ENCODE measurements around the gene KATNB1.

The KATNB1 gene

DNA sequence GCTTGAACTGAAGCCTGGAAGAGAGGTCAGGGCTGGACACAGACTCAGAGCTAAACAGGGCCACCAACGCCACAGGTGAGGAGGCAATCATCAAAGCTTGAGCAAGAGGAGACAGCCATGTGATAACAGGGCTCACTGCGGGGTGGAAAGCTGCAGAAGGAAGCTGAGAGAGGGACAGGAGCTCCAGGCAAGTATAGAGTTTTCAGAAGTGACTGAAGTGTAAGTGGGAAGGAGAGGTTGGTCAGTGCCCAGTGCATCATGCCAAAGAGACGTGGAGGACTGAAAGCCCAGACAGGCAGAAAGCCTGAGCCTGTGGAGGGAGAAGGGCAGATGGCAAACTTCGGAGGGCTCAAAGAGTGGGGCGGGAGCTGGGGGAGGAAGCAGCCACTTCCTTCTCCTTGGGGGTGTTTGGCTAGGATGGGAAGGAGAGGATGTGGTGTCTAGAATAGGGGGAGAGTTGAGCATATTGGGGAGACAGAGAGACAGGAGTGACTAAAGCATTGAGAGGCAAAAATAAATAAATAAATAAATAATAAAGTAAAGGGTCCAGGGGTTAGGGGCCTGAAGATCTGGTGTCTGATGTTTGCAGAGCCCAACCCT is 64.1 kb downstream of the KATNB1 start:
- Histone ChIP-seq H3K79me2 (ENCODE audit: control insufficient read depth, insufficient read depth, low read length, poor library complexity) (peaks cover 14% of the 10 kb centered on the region), H2BK12ac (ENCODE audit: low read length) (peak overlapping the region; percentile 23), H3K18ac (ENCODE audit: low read length) (peak overlapping the region; percentile 12), H3K79me1 (ENCODE audit: low read length) (peaks cover 54% of the 10 kb centered on the region), H2BK5ac (ENCODE audit: low read depth, low read length, poor library complexity) (no peak overlapping the region), H3K4me3 (ENCODE audit: low read depth, low read length) (no peak overlapping the region), H3K23ac (ENCODE audit: low read length) (no peak overlapping the region), H4K91ac (ENCODE audit: low read depth, low read length) (no peak overlapping the region), H3K27ac (ENCODE audit: low read depth, low read length) (no peak overlapping the region), H2BK120ac (ENCODE audit: insufficient read depth, low read length, poor library complexity) (no peak overlapping the region), H4K8ac (ENCODE audit: low read depth, low read length) (no peak overlapping the region), H3K4me1 (ENCODE audit: control insufficient read depth in 1 of 2, insufficient read depth in 2 of 2, low read length in 2 of 2) (peaks cover 57 to 63% of the 10 kb centered on the region in 2 experiments), H2AFZ (ENCODE audit: insufficient read depth, low read length, poor library complexity) (no peak overlapping the region), H3K9ac (ENCODE audit: low read length) (no peak overlapping the region), H3K9me3 (ENCODE audit: insufficient read depth, low read depth, low read length) (no peaks in the 10 kb centered on the region), H3K4me2 (ENCODE audit: low read length) (peak overlapping the region; percentile 1), H2AK5ac (ENCODE audit: low read length) (peak overlapping the region; percentile 21), H3K4ac (ENCODE audit: low read depth, low read length) (no peak overlapping the region), H3K27me3 (ENCODE audit: insufficient read depth, low read length) (no peaks in the 10 kb centered on the region), H3K36me3 (ENCODE audit: control insufficient read depth in 1 of 2, insufficient read depth in 2 of 2, low read length in 2 of 2) (peaks cover 8% of the 10 kb centered on the region in 2 experiments), H4K12ac (ENCODE audit: low read depth, low read length) (no peak overlapping the region), H3K14ac (ENCODE audit: low read length) (peak overlapping the region; percentile 33)
- no peak for DNase-seq
- no CpG with 5 or more reads among the region's 5 CpGs for WGBS (ENCODE audit: extremely low coverage, insufficient coverage, insufficient read length)

DNA sequence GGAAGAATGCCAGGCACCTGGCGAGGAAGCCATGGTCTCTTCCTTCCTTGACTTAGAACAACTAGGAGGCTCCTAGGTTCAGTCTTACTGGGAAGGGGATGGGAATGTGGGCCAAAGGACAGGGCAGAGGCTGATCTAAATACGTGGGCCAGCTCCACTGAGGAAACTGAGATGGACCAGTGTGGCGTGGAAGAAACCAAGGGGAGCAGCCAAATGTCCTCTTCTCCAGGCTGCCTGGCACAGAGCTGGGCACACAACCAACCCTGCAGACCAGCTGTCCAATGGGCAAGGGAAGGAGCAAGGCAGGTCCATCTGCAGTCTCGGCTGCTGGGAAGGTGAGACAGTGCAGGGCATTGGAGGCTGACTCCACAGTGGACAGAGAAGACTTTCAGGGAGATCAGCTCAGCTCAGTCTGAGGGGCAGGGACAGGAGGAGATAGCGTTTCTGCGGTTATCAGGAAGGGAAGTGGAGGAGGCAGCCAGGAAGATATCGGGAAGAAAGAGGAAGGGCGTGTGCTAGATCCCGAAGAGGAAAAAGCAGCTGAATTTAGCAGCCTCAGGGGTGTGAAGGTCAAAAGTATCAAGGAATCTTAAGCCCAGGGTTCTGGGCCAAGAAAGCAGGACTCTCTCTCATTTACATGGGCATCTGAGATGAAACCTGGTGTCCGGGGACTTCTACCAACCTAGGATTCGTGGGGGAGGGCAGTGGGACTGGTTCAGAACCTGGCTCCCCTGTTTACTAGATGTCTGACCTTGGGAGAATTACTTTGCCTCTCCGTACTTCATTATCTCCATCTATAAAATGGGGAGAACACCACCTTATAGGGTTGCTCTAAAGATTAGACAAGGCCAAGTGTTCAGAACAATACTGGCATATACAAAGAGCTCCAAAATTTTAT is 64.9 kb downstream of the KATNB1 start:
- peaks cover 4 to 6% of the 10 kb centered on the region in 2 experiments for H3K36me3 ChIP-seq (ENCODE audit: control insufficient read depth in 1 of 2, insufficient read depth in 2 of 2, low read length in 2 of 2)
- no peak overlapping the region for H2BK5ac ChIP-seq (ENCODE audit: low read depth, low read length, poor library complexity)
- H3K27ac ChIP-seq (ENCODE audit: low read depth, low read length): no peak overlapping the region
- WGBS (ENCODE audit: extremely low coverage, insufficient coverage, insufficient read length): no CpG with 5 or more reads among the region's 12 CpGs
- H3K27me3 ChIP-seq (ENCODE audit: insufficient read depth, low read length): no peaks in the 10 kb centered on the region
- H2BK12ac ChIP-seq (ENCODE audit: low read length): peak overlapping the region; percentile 10
- peak overlapping the region; percentile 49 for H2AK5ac ChIP-seq (ENCODE audit: low read length)
- no peak overlapping the region for H2AFZ ChIP-seq (ENCODE audit: insufficient read depth, low read length, poor library complexity)
- peak overlapping the region; percentile 14 for H2BK120ac ChIP-seq (ENCODE audit: insufficient read depth, low read length, poor library complexity)
- peaks cover 60 to 66% of the 10 kb centered on the region in 2 experiments for H3K4me1 ChIP-seq (ENCODE audit: control insufficient read depth in 1 of 2, insufficient read depth in 2 of 2, low read length in 2 of 2)
- H3K79me2 ChIP-seq (ENCODE audit: control insufficient read depth, insufficient read depth, low read length, poor library complexity): peaks cover 14% of the 10 kb centered on the region
- DNase-seq: no peak
- peak overlapping the region; percentile 87 for H3K4me2 ChIP-seq (ENCODE audit: low read length)
- H3K14ac ChIP-seq (ENCODE audit: low read length): peak overlapping the region; percentile 5
- peak overlapping the region; percentile 38 for H3K18ac ChIP-seq (ENCODE audit: low read length)
- no peak overlapping the region for H3K4ac ChIP-seq (ENCODE audit: low read depth, low read length)
- no peaks in the 10 kb centered on the region for H3K9me3 ChIP-seq (ENCODE audit: insufficient read depth, low read depth, low read length)
- no peak overlapping the region for H3K4me3 ChIP-seq (ENCODE audit: low read depth, low read length)
- H4K91ac ChIP-seq (ENCODE audit: low read depth, low read length): peak overlapping the region; percentile 17
- peaks cover 54% of the 10 kb centered on the region for H3K79me1 ChIP-seq (ENCODE audit: low read length)
- no peak overlapping the region for H3K9ac ChIP-seq (ENCODE audit: low read length)
- H3K23ac ChIP-seq (ENCODE audit: low read length): no peak overlapping the region
- no peak overlapping the region for H4K12ac ChIP-seq (ENCODE audit: low read depth, low read length)
- no peak overlapping the region for H4K8ac ChIP-seq (ENCODE audit: low read depth, low read length)

DNA sequence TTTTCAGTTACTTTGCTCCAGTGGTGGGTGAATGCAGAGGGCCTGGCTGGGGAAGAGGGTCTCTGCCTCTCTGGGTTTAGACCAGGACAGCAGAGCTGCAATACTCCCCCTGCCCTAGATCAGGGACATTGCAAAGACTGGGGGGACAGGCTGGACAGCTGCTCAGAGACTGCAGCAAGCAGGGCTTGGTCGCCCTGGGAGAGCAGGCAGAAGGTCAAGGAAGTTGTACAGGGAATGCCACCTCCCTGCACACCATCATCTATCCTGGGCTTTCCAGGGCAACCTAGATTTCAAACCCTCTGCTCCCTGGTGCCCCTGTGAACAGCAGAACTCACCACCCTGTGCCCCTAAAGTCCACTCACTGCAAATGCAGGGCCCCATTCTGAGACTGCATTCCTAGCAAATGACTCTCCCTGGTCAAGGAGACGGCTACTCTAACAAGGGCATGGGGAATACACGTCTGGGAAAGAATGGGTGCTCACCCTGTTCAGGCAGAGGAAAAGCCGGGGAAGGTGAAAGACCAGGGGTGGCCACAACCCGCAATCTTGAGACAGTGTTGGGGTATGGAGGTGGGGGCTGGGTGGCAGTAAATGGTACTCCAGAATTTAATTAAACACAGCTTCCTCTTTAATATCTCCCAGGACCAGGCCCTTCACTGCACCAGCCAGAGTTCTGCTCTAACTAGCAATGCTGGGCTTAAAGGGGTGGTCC is 65.7 kb downstream of the KATNB1 start:
- H2BK5ac ChIP-seq (ENCODE audit: low read depth, low read length, poor library complexity): peak overlapping the region; percentile 89
- peak overlapping the region; percentile 96 for H2BK12ac ChIP-seq (ENCODE audit: low read length)
- peaks cover 14% of the 10 kb centered on the region for H3K79me2 ChIP-seq (ENCODE audit: control insufficient read depth, insufficient read depth, low read length, poor library complexity)
- H3K79me1 ChIP-seq (ENCODE audit: low read length): peaks cover 54% of the 10 kb centered on the region
- H3K14ac ChIP-seq (ENCODE audit: low read length): peak overlapping the region; percentile 98
- peak overlapping the region; percentile 88 for H4K8ac ChIP-seq (ENCODE audit: low read depth, low read length)
- peaks cover 58 to 61% of the 10 kb centered on the region in 2 experiments for H3K4me1 ChIP-seq (ENCODE audit: control insufficient read depth in 1 of 2, insufficient read depth in 2 of 2, low read length in 2 of 2)
- peak overlapping the region; percentile 95 for H4K91ac ChIP-seq (ENCODE audit: low read depth, low read length)
- no CpG with 5 or more reads among the region's 5 CpGs for WGBS (ENCODE audit: extremely low coverage, insufficient coverage, insufficient read length)
- H3K27ac ChIP-seq (ENCODE audit: low read depth, low read length): peak overlapping the region; percentile 73
- peak overlapping the region; percentile 86 for H3K9ac ChIP-seq (ENCODE audit: low read length)
- peak overlapping the region; percentile 88 for H3K4ac ChIP-seq (ENCODE audit: low read depth, low read length)
- H2AK5ac ChIP-seq (ENCODE audit: low read length): peak overlapping the region; percentile 67
- peak overlapping the region; percentile 47 for H4K12ac ChIP-seq (ENCODE audit: low read depth, low read length)
- peak overlapping the region; percentile 89 for H2BK120ac ChIP-seq (ENCODE audit: insufficient read depth, low read length, poor library complexity)
- H3K23ac ChIP-seq (ENCODE audit: low read length): no peak overlapping the region
- DNase-seq: no peak
- peak overlapping the region; percentile 87 for H3K4me2 ChIP-seq (ENCODE audit: low read length)
- H3K18ac ChIP-seq (ENCODE audit: low read length): peak overlapping the region; percentile 80
- H3K36me3 ChIP-seq (ENCODE audit: control insufficient read depth in 1 of 2, insufficient read depth in 2 of 2, low read length in 2 of 2): peaks cover 4 to 6% of the 10 kb centered on the region in 2 experiments
- peak overlapping the region; percentile 80 for H2AFZ ChIP-seq (ENCODE audit: insufficient read depth, low read length, poor library complexity)
- H3K9me3 ChIP-seq (ENCODE audit: insufficient read depth, low read depth, low read length): no peaks in the 10 kb centered on the region
- peak overlapping the region; percentile 75 for H3K4me3 ChIP-seq (ENCODE audit: low read depth, low read length)
- no peaks in the 10 kb centered on the region for H3K27me3 ChIP-seq (ENCODE audit: insufficient read depth, low read length)

DNA sequence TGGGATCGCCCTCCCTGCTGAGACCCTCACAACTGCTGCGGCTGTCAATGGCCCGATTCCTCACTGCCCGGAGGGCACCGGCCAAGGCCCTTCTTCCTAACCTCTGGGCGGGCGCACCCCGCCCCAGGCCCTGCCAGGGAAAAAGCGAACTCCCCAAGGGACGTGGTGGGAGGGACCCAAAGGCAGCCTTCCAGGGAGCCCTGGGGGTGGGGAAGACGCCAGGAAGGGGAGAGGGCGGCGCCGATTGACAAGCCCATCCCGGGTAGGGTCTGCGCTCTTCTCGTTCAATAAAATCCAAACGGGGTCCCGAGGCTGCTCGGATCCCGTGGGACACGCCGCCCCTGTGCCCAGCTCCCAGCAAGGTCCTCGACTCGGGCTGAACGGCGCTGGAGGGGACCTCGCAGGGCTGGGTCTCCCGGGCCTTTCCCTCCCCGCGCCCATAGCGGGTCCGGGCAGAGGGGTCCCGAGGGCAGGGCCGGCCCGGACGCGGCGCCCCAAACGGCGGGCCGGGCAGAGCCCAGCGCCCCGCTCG is 66.3 kb downstream of the KATNB1 start:
- Histone ChIP-seq H3K27me3 (ENCODE audit: insufficient read depth, low read length) (no peaks in the 10 kb centered on the region), H3K4me3 (ENCODE audit: low read depth, low read length) (peak overlapping the region; percentile 75), H3K9me3 (ENCODE audit: insufficient read depth, low read depth, low read length) (no peaks in the 10 kb centered on the region), H3K27ac (ENCODE audit: low read depth, low read length) (peak overlapping the region; percentile 73), H3K79me1 (ENCODE audit: low read length) (peaks cover 52% of the 10 kb centered on the region), H3K18ac (ENCODE audit: low read length) (peak overlapping the region; percentile 80), H4K91ac (ENCODE audit: low read depth, low read length) (peak overlapping the region; percentile 95), H3K4me2 (ENCODE audit: low read length) (peak overlapping the region; percentile 87), H3K79me2 (ENCODE audit: control insufficient read depth, insufficient read depth, low read length, poor library complexity) (peaks cover 14% of the 10 kb centered on the region), H3K14ac (ENCODE audit: low read length) (peak overlapping the region; percentile 98), H2BK120ac (ENCODE audit: insufficient read depth, low read length, poor library complexity) (peak overlapping the region; percentile 89), H2BK12ac (ENCODE audit: low read length) (peak overlapping the region; percentile 96), H2AFZ (ENCODE audit: insufficient read depth, low read length, poor library complexity) (peak overlapping the region; percentile 80), H3K4ac (ENCODE audit: low read depth, low read length) (peak overlapping the region; percentile 88), H3K9ac (ENCODE audit: low read length) (peak overlapping the region; percentile 86), H2AK5ac (ENCODE audit: low read length) (peak overlapping the region; percentile 67), H3K36me3 (ENCODE audit: control insufficient read depth in 1 of 2, insufficient read depth in 2 of 2, low read length in 2 of 2) (peaks cover 3 to 5% of the 10 kb centered on the region in 2 experiments), H3K4me1 (ENCODE audit: control insufficient read depth in 1 of 2, insufficient read depth in 2 of 2, low read length in 2 of 2) (peaks cover 56 to 58% of the 10 kb centered on the region in 2 experiments), H2BK5ac (ENCODE audit: low read depth, low read length, poor library complexity) (peak overlapping the region; percentile 89), H4K8ac (ENCODE audit: low read depth, low read length) (peak overlapping the region; percentile 88), H4K12ac (ENCODE audit: low read depth, low read length) (peak overlapping the region; percentile 47), H3K23ac (ENCODE audit: low read length) (no peak overlapping the region)
- no peak for DNase-seq
- no CpG with 5 or more reads among the region's 45 CpGs for WGBS (ENCODE audit: extremely low coverage, insufficient coverage, insufficient read length)
